T-helper 1 cell treated with Interleukin-12 subunit alpha and Interleukin-12 subunit beta and Interleukin-4 antibody, amounts not matched to agents 30 μg/mL and 1 μg/mL, for 36 hours (primary cell): Measurements from ENCODE around the gene CRISPLD2.
"Not testable (repeated sequence)": the region's sequence is repeated elsewhere in the genome, so short reads cannot be mapped to it uniquely, and the experiment has no call there.

Experiments
- H3K27ac Mint-ChIP-seq: one replicate; pipeline ENCODE4 v1.8.0; 2021; ENCODE audit warnings: mild to moderate bottlenecking, mixed read lengths
- H3K27me3 Mint-ChIP-seq: one replicate; pipeline ENCODE4 v1.8.0; 2021; ENCODE audit warnings: low read depth, mixed read lengths
- H3K36me3 Mint-ChIP-seq: one replicate; pipeline ENCODE4 v1.8.0; 2021; ENCODE audit warnings: low read depth, mixed read lengths
- H3K4me1 Mint-ChIP-seq: one replicate; pipeline ENCODE4 v1.8.0; 2021; ENCODE audit warnings: low read depth, mixed read lengths
- H3K4me3 Mint-ChIP-seq: one replicate; pipeline ENCODE4 v1.8.0; 2021; ENCODE audit warnings: mild to moderate bottlenecking, moderate library complexity, mixed read lengths
- H3K9me3 Mint-ChIP-seq: one replicate; pipeline ENCODE4 v1.8.0; 2021; ENCODE audit warnings: mixed read lengths

The CRISPLD2 gene

GRCh38 chr16:84823484-84823883 lies 3.7 kb downstream of the CRISPLD2 start:
- H3K36me3 Mint-ChIP-seq, result no peaks in the 10 kb centered on the region
- peaks cover 7% of the 10 kb centered on the region for H3K4me1 Mint-ChIP-seq
- H3K27me3 Mint-ChIP-seq, result peaks cover 46% of the 10 kb centered on the region
- H3K9me3 Mint-ChIP-seq, result no peaks in the 10 kb centered on the region
- no peak overlapping the region for H3K27ac Mint-ChIP-seq
- no peak overlapping the region for H3K4me3 Mint-ChIP-seq

DNA sequence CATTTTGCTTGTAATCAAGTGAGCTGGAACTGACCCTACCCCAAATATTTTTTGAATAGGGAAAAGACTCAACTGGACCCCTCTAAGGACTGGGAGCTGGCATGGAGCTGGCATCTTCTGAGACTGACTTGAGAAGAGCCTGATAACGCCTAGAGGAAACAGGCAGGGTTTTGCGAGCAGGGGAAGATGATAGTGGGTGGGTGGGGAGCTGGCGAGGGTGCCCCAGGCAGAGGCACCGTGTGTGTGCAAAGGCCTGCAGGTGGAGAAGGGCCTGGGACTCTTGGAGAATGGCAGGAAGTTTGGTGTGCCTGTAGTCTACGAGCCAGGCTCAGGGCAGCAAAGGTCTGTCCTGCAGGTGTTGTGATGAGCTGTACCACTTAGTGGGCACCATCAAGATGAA lies 4.1 kb downstream of the CRISPLD2 start:
- Mint-ChIP-seq H3K4me1 (peaks cover 7% of the 10 kb centered on the region), H3K36me3 (no peaks in the 10 kb centered on the region), H3K27me3 (peaks cover 46% of the 10 kb centered on the region)

GRCh38 chr16:84825896-84826557 lies 6.2 kb downstream of the CRISPLD2 start:
- Mint-ChIP-seq H3K9me3 (no peaks in the 10 kb centered on the region), H3K4me1 (no peaks in the 10 kb centered on the region), H3K27ac (no peak overlapping the region), H3K36me3 (no peaks in the 10 kb centered on the region), H3K27me3 (peaks cover 35% of the 10 kb centered on the region), H3K4me3 (no peak overlapping the region)

More for the DNA sequence above, 4.1 kb downstream of the CRISPLD2 start:
- Mint-ChIP-seq H3K9me3 (no peaks in the 10 kb centered on the region), H3K27ac (no peak overlapping the region), H3K4me3 (no peak overlapping the region)

DNA sequence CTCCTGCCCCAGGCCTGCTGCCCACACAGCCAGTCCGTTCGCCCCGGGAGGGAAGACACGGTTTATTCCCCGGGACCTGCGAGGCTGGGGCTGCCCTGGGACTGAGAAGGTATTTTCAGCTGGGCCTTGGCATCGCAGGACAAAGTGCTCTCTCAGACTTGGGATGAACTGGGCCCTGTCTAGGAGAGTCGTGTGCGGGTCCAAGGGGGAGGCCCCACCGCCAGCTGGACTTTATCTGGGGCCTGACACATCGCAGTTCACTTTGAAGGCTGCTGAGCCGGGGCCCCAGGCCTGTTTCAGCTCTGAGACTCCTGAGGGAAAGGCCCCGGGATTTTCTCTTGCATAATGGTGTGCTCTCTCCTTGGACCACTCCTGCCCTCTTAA lies 6.8 kb downstream of the CRISPLD2 start:
- H3K9me3 Mint-ChIP-seq, result no peaks in the 10 kb centered on the region
- H3K4me3 Mint-ChIP-seq, result no peak overlapping the region
- H3K27me3 Mint-ChIP-seq, result peaks cover 30% of the 10 kb centered on the region
- no peak overlapping the region for H3K27ac Mint-ChIP-seq
- H3K36me3 Mint-ChIP-seq, result no peaks in the 10 kb centered on the region
- no peaks in the 10 kb centered on the region for H3K4me1 Mint-ChIP-seq

DNA sequence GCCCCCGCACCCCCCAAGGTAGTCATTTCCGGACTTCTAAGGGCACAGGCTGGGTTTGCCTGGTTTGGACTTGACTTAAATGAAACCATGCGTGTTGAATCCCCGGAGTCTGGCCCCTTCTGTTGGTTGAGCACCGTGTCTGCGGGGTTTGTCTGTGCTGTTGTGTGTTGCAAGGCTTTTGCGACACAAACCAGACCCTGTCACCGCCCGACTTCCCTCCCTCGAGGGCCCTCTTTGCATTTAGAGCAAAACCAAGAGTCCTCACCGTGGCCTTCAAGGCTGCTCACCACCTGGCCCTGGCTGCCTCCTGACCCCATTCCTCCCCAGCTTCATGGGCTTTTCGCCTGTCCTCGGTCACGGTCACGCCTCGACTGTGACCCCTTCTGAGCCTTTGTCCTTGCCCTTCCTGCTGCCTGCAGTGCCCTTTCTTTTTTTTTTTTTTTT lies 7.4 kb downstream of the CRISPLD2 start:
- Mint-ChIP-seq H3K36me3 (no peaks in the 10 kb centered on the region), H3K4me1 (no peaks in the 10 kb centered on the region), H3K27ac (no peak overlapping the region), H3K9me3 (no peaks in the 10 kb centered on the region), H3K27me3 (peaks cover 28% of the 10 kb centered on the region), H3K4me3 (no peak overlapping the region)

DNA sequence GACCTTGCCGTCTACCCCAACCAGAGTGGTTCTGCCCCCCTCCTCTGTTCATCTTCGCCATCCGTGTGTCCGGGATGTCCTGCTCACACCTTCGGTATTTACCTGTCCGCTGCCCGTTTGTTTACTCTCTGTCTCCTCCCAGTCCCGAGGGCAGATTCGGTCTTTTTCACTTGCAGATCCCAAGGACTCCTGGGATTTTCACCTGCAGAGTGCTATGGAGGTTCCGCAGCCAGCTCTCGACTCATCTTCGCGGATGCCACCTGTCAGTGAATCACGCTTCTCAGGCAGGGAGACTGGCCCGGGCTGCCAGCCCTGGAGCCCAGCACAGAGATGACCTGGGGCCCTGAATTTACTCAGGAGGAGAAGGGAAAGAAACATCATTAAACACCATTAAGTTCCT lies 8.1 kb downstream of the CRISPLD2 start:
- H3K27ac Mint-ChIP-seq, result no peak overlapping the region
- H3K27me3 Mint-ChIP-seq, result peaks cover 24% of the 10 kb centered on the region
- H3K9me3 Mint-ChIP-seq, result no peaks in the 10 kb centered on the region
- no peak overlapping the region for H3K4me3 Mint-ChIP-seq
- no peaks in the 10 kb centered on the region for H3K4me1 Mint-ChIP-seq
- H3K36me3 Mint-ChIP-seq, result no peaks in the 10 kb centered on the region

GRCh38 chr16:84828322-84828721 lies 8.5 kb downstream of the CRISPLD2 start:
- H3K9me3 Mint-ChIP-seq, result no peaks in the 10 kb centered on the region
- no peak overlapping the region for H3K4me3 Mint-ChIP-seq
- H3K4me1 Mint-ChIP-seq, result no peaks in the 10 kb centered on the region
- H3K36me3 Mint-ChIP-seq, result no peaks in the 10 kb centered on the region
- no peak overlapping the region for H3K27ac Mint-ChIP-seq
- peaks cover 20% of the 10 kb centered on the region for H3K27me3 Mint-ChIP-seq

DNA sequence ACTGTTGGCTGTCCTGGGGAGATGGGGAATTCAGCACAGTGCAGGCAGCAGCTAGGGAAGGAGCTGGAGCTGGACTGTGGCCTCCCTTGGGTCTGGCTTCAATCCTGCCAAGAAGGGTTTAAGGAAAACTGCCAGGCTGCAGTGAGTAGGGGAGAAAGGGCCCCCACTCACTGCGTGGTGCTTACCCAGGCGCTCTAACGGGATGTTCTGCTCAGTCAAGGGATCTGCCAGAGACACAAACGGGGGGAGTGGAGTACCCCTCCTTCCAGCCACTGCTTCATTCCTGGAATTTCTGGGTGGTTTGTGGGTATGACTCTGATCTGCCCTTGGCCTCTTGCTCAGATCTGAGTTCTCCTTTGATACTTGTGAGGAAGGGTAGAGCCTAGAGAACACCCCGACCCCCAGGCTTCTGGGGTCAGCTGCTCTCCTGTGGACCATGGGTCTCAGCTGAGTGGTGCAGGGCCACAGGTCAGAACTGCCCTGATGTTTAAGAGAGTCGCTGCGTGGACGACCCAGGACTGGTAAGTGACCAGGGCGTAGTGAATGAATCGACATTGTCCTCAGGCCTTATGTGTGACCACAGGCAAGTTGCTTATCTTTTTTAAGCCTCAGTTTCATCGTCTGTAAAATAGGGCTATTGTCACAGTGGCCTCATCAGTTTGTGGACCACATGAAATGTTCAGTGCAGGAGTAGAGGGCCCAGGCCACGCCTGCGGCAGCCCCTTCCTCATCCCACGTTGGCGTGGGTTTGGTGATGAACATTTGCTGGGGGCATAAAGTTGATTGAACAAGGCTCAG lies 9.6 kb downstream of the CRISPLD2 start:
- Mint-ChIP-seq H3K9me3 (no peaks in the 10 kb centered on the region), H3K27ac (no peak overlapping the region), H3K36me3 (no peaks in the 10 kb centered on the region), H3K27me3 (peaks cover 17% of the 10 kb centered on the region), H3K4me3 (no peak overlapping the region), H3K4me1 (no peaks in the 10 kb centered on the region)

DNA sequence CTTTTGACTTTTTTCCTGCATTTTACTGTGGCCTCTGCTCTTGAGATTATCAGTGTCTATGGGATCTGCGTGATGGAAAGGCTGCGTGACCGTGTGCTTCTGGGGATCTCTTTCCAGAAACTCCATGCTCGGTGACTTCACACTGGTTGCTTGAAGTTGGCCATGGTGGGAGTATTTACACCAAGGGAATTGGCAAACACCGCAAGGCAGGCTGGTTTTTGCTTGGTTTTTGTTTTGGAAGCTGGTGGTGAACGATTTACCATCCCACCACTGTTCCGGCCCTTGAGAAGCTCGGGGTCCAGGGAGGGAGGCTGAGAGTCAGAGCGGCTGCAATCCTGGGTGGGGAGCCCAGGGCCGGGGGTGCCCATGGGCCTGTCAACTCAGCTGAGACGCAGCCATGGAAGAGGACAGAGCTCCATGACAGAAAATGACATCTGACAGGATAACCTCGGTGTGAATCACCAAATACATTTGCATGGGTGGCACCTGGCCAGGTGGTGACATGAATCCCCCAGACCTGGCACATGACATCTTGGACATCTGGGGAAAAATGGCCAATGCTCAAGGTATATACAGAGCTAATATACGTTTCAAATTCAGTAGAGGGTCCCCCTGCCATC lies 11.1 kb downstream of the CRISPLD2 start:
- Mint-ChIP-seq H3K4me3 (no peak overlapping the region), H3K36me3 (no peaks in the 10 kb centered on the region), H3K9me3 (no peaks in the 10 kb centered on the region), H3K4me1 (no peaks in the 10 kb centered on the region), H3K27ac (no peak overlapping the region), H3K27me3 (peaks cover 12% of the 10 kb centered on the region)

DNA sequence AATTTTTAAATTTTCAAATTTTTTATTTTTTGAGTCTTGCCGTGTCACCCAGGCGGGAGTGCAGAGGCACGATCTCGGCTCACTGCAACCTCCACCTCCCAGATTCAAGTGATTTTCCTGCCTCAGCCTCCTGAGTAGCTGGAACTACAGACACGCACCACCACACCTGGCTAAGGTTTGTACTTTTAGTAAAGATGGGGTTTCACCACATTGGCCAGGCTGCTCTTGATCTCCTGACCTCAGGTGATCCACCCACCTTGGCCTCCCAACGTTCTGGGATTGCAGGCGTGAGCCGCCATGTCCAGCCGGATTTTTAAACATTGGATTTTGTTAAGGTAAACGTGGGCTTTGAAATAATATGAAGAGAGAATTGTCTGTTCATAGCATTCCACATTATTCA lies 11.9 kb downstream of the CRISPLD2 start:
- H3K4me1 Mint-ChIP-seq, H3K27ac Mint-ChIP-seq, H3K4me3 Mint-ChIP-seq, H3K9me3 Mint-ChIP-seq, H3K36me3 Mint-ChIP-seq: not testable (repeated sequence)
- peaks cover 12% of the 10 kb centered on the region for H3K27me3 Mint-ChIP-seq

- H3K27me3 Mint-ChIP-seq, result peaks cover 12% of the 10 kb centered on the region
- no peaks in the 10 kb centered on the region for H3K9me3 Mint-ChIP-seq
- no peak overlapping the region for H3K27ac Mint-ChIP-seq
- H3K4me3 Mint-ChIP-seq, result no peak overlapping the region
- no peaks in the 10 kb centered on the region for H3K36me3 Mint-ChIP-seq
- H3K4me1 Mint-ChIP-seq, result no peaks in the 10 kb centered on the region
Measured at GRCh38 chr16:84832488-84833143, 12.8 kb downstream of the CRISPLD2 start.

- Mint-ChIP-seq H3K36me3 (no peaks in the 10 kb centered on the region), H3K27me3 (peaks cover 9% of the 10 kb centered on the region), H3K4me3 (no peak overlapping the region), H3K4me1 (no peaks in the 10 kb centered on the region), H3K9me3 (no peaks in the 10 kb centered on the region), H3K27ac (no peak overlapping the region)
Measured at GRCh38 chr16:84833144-84833500, 13.3 kb downstream of the CRISPLD2 start.

- no peaks in the 10 kb centered on the region for H3K9me3 Mint-ChIP-seq
- H3K27ac Mint-ChIP-seq, result no peak overlapping the region
- H3K36me3 Mint-ChIP-seq, result no peaks in the 10 kb centered on the region
- peaks cover 5% of the 10 kb centered on the region for H3K27me3 Mint-ChIP-seq
- no peaks in the 10 kb centered on the region for H3K4me1 Mint-ChIP-seq
- H3K4me3 Mint-ChIP-seq, result no peak overlapping the region
Measured at GRCh38 chr16:84833542-84834402, 14.0 kb downstream of the CRISPLD2 start.

GRCh38 chr16:84834403-84834772 lies 14.6 kb downstream of the CRISPLD2 start:
- no peak overlapping the region for H3K4me3 Mint-ChIP-seq
- no peaks in the 10 kb centered on the region for H3K9me3 Mint-ChIP-seq
- peaks cover 3% of the 10 kb centered on the region for H3K27me3 Mint-ChIP-seq
- no peak overlapping the region for H3K27ac Mint-ChIP-seq
- no peaks in the 10 kb centered on the region for H3K4me1 Mint-ChIP-seq
- H3K36me3 Mint-ChIP-seq, result no peaks in the 10 kb centered on the region
